ENCODE results near the gene MAP4K4.

- TF ChIP-seq EZH2phosphoT487 (IDR thresholded peaks at IDR 0.05; ENCODE audit: low read length) (no peak), CTCF (IDR thresholded peaks at IDR 0.05; ENCODE audit: low read length) (no peak), EZH2 (optimal IDR thresholded peaks at IDR 0.05; ENCODE audit: low read depth, low read length) (no peak)
Observed at GRCh38 chr2:101698014-101698843, 722 bp downstream of the MAP4K4 start.
